ENCODE results near the gene CLDN11. TPM values are rescaled to one million over a fixed set of nuclear protein-coding genes. Genes with fewer than 3 reads are reported as not detected.

The CLDN11 gene
- total RNA-seq, 2 donors from 2014 or later = 9.0 to 15.8 TPM

- H3K4me3 ChIP-seq = no peak overlapping the region
- no peaks in the 10 kb centered on the region for H3K27me3 ChIP-seq
- no peaks in the 10 kb centered on the region for H3K9me3 ChIP-seq
- no peaks in the 10 kb centered on the region for H3K36me3 ChIP-seq
- no peak overlapping the region for H3K27ac ChIP-seq
- no peaks in the 10 kb centered on the region for H3K4me1 ChIP-seq
- no peak for TF ChIP-seq CTCF (IDR thresholded peaks at IDR 0.05)
- no peak for DNase-seq (ENCODE audit: low spot score)
Observed at GRCh38 chr3:170428095-170428494, 9.4 kb downstream of the CLDN11 start.

DNA sequence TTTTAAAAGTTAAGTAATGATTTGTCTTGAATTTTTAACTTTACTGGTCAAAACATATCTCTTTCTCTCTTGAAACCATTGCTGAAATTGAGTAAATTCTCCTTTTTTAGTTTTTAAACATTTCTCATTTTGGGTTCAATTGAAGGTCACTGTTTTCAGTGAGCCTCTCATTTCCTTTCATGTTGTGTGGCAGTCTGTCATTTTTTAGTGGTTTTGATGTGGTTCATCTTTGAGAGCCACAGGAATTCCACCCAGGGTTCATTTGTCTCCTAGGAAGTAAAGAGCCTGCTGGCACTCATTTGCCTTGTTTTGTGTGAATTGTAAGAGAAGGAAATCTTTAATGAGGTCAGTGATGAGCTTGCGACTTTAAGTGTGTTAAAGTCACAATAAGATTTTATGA is 10.4 kb downstream of the CLDN11 start:
- H3K27me3 ChIP-seq = no peaks in the 10 kb centered on the region
- no peaks in the 10 kb centered on the region for H3K9me3 ChIP-seq
- H3K4me3 ChIP-seq = no peak overlapping the region
- no peak overlapping the region for H3K27ac ChIP-seq
- TF ChIP-seq CTCF (IDR thresholded peaks at IDR 0.05) = no peak
- no peaks in the 10 kb centered on the region for H3K36me3 ChIP-seq
- H3K4me1 ChIP-seq = no peaks in the 10 kb centered on the region
- no peak for DNase-seq (ENCODE audit: low spot score)

DNA sequence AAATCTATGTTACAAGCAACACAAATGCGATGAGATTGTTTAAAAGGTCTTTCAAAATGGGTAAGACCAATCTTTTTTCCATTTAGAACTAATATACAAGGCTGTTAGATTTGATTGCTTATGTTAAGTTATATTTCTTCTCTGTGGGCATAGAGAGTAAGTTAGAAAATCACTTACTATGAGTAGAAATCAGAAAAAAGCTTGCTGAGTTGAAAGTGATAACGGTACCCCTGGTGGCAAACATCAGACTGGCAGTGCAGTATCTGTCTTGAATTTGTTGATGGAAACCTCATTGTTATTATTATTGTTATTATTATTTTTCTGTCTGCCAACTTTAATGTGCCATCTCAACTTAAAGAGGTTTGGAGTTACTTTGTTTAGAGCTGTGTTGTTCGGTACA is 12.4 kb downstream of the CLDN11 start:
- no peak overlapping the region for H3K4me3 ChIP-seq
- no peak for DNase-seq (ENCODE audit: low spot score)
- TF ChIP-seq CTCF (IDR thresholded peaks at IDR 0.05) = peak in 1 of 2 donors; percentile 12
- no peaks in the 10 kb centered on the region for H3K27me3 ChIP-seq
- no peaks in the 10 kb centered on the region for H3K4me1 ChIP-seq
- H3K36me3 ChIP-seq = no peaks in the 10 kb centered on the region
- H3K27ac ChIP-seq = no peak overlapping the region
- no peaks in the 10 kb centered on the region for H3K9me3 ChIP-seq

GRCh38 chr3:170432416-170432815 is 13.7 kb downstream of the CLDN11 start:
- no peak for TF ChIP-seq CTCF (IDR thresholded peaks at IDR 0.05)
- H3K9me3 ChIP-seq = no peaks in the 10 kb centered on the region
- no peak overlapping the region for H3K4me3 ChIP-seq
- H3K4me1 ChIP-seq = no peaks in the 10 kb centered on the region
- DNase-seq (ENCODE audit: low spot score) = no peak
- no peaks in the 10 kb centered on the region for H3K27me3 ChIP-seq
- H3K27ac ChIP-seq = no peak overlapping the region
- H3K36me3 ChIP-seq = no peaks in the 10 kb centered on the region

- H3K4me3 ChIP-seq = no peak overlapping the region
- H3K9me3 ChIP-seq = no peaks in the 10 kb centered on the region
- H3K27me3 ChIP-seq = no peaks in the 10 kb centered on the region
- no peak for DNase-seq (ENCODE audit: low spot score)
- TF ChIP-seq CTCF (IDR thresholded peaks at IDR 0.05) = no peak
- H3K4me1 ChIP-seq = no peaks in the 10 kb centered on the region
- H3K27ac ChIP-seq = no peak overlapping the region
- no peaks in the 10 kb centered on the region for H3K36me3 ChIP-seq
Observed at GRCh38 chr3:170436697-170437096, 18.0 kb downstream of the CLDN11 start.

DNA sequence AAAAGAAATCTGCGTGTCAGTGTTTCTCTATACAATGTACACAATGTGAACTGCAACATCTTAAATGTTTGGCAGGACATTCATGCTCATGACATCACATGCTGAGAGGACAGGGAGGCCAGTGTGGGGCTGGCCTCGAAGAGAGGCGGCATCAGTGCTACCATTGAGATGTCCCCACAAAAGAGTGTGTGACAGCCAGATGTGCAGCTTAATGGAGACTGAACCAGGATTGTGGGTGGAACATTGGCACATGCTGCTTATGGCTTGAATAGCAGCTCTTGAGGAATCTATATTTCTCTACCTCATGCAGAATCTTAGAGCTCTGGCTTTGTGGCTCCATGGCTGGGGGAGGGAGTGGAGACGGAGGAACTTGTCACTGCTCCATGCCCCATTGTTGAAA is 18.5 kb downstream of the CLDN11 start:
- no peak overlapping the region for H3K27ac ChIP-seq
- H3K4me3 ChIP-seq = no peak overlapping the region
- no peak for TF ChIP-seq CTCF (IDR thresholded peaks at IDR 0.05)
- no peak for DNase-seq (ENCODE audit: low spot score)
- H3K4me1 ChIP-seq = no peaks in the 10 kb centered on the region
- no peaks in the 10 kb centered on the region for H3K9me3 ChIP-seq
- no peaks in the 10 kb centered on the region for H3K27me3 ChIP-seq
- H3K36me3 ChIP-seq = no peaks in the 10 kb centered on the region
